ENCODE measurements around the gene TLE7.

The TLE7 gene

DNA sequence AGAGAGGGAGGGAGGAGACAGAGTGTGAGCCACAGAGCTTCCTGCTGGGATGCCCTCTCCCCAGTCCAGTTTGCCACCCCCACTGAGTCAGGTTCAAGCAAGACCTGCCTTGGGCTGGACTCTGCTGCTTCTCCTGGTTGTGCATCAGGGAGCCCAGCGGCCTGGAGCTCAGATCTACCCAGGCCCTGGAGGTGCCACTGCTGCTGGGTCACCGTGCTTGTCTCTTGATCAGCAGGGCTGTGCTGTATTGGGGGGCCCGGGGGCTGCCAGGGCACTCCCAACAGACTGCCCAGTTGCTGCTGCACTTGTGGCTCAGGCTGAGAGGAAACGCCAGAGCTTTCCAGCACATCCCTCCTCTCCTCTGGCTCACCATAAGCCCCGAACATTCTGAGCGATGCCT, 8.9 kb downstream of the TLE7 start:
- FAIRE-seq (no peak), DNase-seq (ENCODE audit: insufficient read length, low spot score) (no peak)
- no peak for TF ChIP-seq CTCF (IDR thresholded peaks at IDR 0.05; ENCODE audit: insufficient read depth, missing control alignments)

GRCh38 chr16:71431991-71432390, 9.9 kb downstream of the TLE7 start:
- DNase-seq (ENCODE audit: insufficient read length, low spot score), result no peak
- no peak for FAIRE-seq
- no peak for TF ChIP-seq CTCF (IDR thresholded peaks at IDR 0.05; ENCODE audit: insufficient read depth, missing control alignments)

- no peak for TF ChIP-seq CTCF (IDR thresholded peaks at IDR 0.05; ENCODE audit: insufficient read depth, missing control alignments)
- no peak for FAIRE-seq
Measured at GRCh38 chr16:71431176-71431575, 10.7 kb downstream of the TLE7 start.

DNA sequence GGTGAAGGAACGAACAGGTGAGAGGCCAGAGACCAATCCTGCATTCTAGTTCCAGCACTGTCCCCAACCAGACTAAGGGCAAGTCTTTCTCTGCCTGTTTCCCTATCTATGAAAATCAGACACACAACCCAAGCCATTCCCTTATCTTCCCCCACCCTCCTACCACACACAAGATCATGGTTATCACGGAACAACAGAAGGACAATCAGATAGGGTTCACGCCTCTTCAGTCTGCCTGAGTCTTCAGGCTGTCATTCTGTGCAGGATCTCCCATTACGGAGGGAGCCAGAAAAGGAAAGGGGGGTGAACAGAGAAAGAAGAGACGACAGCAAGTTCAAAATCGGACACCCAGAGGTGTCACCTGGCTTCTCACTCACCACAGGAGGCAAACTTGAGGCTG, 11.1 kb downstream of the TLE7 start:
- TF ChIP-seq CTCF (IDR thresholded peaks at IDR 0.05; ENCODE audit: insufficient read depth, missing control alignments), result no peak

More at GRCh38 chr16:71431176-71431575, 10.7 kb downstream of the TLE7 start:
- DNase-seq (ENCODE audit: insufficient read length, low spot score), result no peak

DNA sequence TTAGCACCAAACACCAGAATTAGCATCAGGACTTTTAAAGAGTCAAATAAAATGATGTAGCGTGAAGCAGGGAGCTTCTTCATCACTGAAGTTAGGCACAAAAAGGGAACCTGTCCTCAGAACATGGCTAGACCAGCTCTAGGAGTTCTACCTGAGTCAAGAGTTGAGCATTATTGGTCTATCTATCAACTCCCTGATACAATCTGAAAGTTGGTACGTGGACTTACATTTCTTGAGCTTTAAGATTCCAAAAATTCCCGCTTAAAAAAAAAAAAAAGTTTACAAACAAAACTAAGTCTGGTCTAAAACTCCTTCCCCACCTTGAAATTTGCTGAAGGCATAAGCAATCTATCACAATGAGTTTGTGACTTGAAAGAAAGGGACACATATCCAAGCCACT, 12.3 kb downstream of the TLE7 start:
- DNase-seq (ENCODE audit: insufficient read length, low spot score) (no peak), FAIRE-seq (no peak)
- TF ChIP-seq CTCF (IDR thresholded peaks at IDR 0.05; ENCODE audit: insufficient read depth, missing control alignments), result no peak

More for the DNA sequence above, 11.1 kb downstream of the TLE7 start:
- FAIRE-seq, result no peak
- DNase-seq (ENCODE audit: insufficient read length, low spot score), result no peak

DNA sequence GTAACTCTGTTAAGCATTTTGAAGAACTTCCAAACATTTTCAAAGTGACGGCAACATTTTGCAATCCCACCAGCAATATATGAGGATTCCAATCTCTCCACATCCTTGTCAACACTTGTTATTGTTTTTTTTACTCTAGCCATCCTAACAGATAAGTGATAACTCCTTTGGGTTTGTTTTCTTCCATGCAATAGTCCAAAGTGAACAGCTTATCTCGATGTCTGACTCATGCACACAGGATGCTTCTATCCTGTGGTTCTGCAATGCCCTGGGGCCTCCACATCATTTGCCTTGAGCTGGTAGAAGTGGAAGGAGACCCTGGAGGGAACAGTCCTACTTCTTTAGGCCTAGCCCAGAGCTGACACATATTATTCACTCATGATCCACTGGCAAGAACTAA, 13.0 kb downstream of the TLE7 start:
- FAIRE-seq (no peak), DNase-seq (ENCODE audit: insufficient read length, low spot score) (no peak)
- TF ChIP-seq CTCF (IDR thresholded peaks at IDR 0.05; ENCODE audit: insufficient read depth, missing control alignments), result no peak

GRCh38 chr16:71428385-71428784, 13.5 kb downstream of the TLE7 start:
- no peak for TF ChIP-seq CTCF (IDR thresholded peaks at IDR 0.05; ENCODE audit: insufficient read depth, missing control alignments)
- FAIRE-seq (no peak), DNase-seq (ENCODE audit: insufficient read length, low spot score) (no peak)
